GM06990 (cell line): ENCODE data around the gene MGA.

ENCODE experiments used
- DNase-seq: peaks from one replicate; pipeline ENCODE4 v3.0.0-alpha.2; 2011; ENCODE audit not compliant: insufficient read length; ENCODE audit errors: extremely low read depth
- H3K27me3 ChIP-seq: replicated peaks from 2 replicates; pipeline ENCODE4 v1.6.0; 2011; ENCODE audit warnings: low read length; ENCODE audit not compliant: control insufficient read depth, insufficient read depth
- H3K36me3 ChIP-seq: 2 replicates; pipeline ENCODE4 v1.5.1; 2011; ENCODE audit warnings: low read length; ENCODE audit not compliant: control insufficient read depth, insufficient read depth
- H3K4me3 ChIP-seq: replicated peaks from 2 replicates; pipeline ENCODE4 v1.5.1; 2011; ENCODE audit warnings: low read depth, mild to moderate bottlenecking, control low read depth, low read length
- TF ChIP-seq, protein P1 (sequence below): IDR thresholded peaks from 2 replicates; pipeline ENCODE4 v1.5.1; 2011; ENCODE audit warnings: low read length, control low read depth, mild to moderate bottlenecking, inconsistent platforms; ENCODE audit not compliant: insufficient read depth, poor library complexity, severe bottlenecking

Gene MGA

GRCh38 chr15:41773729-41774061, 113.5 kb downstream of the MGA start:
- TF ChIP-seq, protein P1, sequence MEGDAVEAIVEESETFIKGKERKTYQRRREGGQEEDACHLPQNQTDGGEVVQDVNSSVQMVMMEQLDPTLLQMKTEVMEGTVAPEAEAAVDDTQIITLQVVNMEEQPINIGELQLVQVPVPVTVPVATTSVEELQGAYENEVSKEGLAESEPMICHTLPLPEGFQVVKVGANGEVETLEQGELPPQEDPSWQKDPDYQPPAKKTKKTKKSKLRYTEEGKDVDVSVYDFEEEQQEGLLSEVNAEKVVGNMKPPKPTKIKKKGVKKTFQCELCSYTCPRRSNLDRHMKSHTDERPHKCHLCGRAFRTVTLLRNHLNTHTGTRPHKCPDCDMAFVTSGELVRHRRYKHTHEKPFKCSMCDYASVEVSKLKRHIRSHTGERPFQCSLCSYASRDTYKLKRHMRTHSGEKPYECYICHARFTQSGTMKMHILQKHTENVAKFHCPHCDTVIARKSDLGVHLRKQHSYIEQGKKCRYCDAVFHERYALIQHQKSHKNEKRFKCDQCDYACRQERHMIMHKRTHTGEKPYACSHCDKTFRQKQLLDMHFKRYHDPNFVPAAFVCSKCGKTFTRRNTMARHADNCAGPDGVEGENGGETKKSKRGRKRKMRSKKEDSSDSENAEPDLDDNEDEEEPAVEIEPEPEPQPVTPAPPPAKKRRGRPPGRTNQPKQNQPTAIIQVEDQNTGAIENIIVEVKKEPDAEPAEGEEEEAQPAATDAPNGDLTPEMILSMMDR = no peak
- DNase-seq = no peak

DNA sequence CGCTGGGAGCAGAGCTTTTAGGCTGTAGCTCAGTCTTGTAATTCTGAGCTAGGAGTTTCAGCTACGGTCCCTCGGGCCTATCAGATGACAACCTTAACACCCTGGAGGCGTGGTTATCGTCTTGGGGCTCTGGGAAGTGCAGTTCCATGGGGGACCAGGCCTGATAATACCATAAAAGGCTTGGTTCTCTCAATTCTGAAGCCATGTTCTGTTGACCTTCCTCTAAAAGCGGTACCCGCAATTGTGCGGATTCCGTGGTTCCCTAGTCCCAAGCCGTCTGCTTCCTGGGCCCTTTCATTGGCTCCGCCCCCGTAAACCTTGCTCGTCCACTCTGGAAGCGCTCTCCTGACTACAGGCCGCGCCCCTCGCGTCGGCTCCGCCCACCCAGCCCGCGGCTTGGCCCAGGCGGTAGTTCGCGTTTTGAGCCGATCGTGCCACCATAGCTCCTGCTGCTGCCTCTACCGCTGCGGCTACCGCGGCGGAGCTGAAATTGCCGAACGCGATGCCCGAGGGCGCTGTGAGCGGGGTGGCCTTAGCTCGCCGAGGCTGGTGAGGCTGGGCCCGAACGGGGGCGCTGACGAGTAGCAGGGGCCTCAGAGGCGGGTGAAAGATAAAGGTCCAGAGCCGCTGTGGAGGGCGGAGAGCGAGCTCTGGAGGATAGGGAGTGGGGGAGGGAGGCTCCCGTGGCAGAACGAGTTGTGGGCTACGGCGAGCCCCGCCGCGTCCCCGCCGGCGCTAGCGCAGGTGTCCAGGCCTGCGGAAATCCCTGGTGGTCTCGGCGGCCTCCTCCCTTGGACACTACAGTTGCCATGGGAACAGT, 114.1 kb downstream of the MGA start, which contains the start of gene MAPKBP1:
Gene MAPKBP1 (plus strand): TSS at position 423 of the 820 bp plus-strand sequence. CDS start 792 bp downstream, outside the sequence.
- DNase-seq = peak; percentile 100
- no peaks in the 10 kb centered on the region for H3K27me3 ChIP-seq
- no peaks in the 10 kb centered on the region for H3K36me3 ChIP-seq
- H3K4me3 ChIP-seq = peak within 1 kb of the TSS; percentile 90
- TF ChIP-seq, protein P1 = peak; percentile 89

More at GRCh38 chr15:41773729-41774061, 113.5 kb downstream of the MGA start:
- H3K27me3 ChIP-seq = no peaks in the 10 kb centered on the region
- H3K4me3 ChIP-seq = peak overlapping the region; percentile 90
- H3K36me3 ChIP-seq = no peaks in the 10 kb centered on the region; the same call in 1 of the 2 replicates

DNA sequence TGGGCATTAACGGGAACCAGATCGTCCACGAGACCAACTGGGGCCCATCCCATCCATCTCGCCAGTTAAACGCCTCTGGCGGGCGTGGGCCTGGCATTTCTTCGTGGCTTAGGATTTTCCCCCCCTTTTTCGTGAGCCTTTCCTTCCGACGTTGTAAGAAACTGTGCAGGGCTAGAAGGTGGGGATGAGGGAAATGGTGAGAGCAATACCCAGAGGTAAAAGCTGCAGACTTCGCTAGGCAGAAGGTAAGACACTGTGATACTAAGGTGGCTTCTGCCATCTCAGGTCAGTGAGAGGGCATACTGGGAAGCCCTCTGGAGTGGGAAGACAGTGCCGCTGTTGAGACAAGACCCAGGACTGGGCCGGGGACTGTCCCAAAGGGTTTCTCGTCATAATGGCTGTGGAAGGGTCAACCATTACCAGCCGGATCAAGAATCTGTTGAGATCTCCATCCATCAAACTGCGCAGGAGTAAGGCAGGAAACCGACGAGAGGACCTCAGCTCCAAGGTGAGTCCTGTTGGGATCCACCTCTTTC, 114.7 kb downstream of the MGA start:
- no peak for DNase-seq
- TF ChIP-seq, protein P1 = no peak
- Histone ChIP-seq H3K36me3 (no peaks in the 10 kb centered on the region), H3K4me3 (peak overlapping the region; percentile 90), H3K27me3 (no peaks in the 10 kb centered on the region)

GRCh38 chr15:41775651-41776050, 115.4 kb downstream of the MGA start:
- no peaks in the 10 kb centered on the region for H3K27me3 ChIP-seq
- H3K4me3 ChIP-seq = peak overlapping the region; percentile 90
- TF ChIP-seq, protein P1 = no peak
- H3K36me3 ChIP-seq = no peaks in the 10 kb centered on the region
- DNase-seq = no peak

DNA sequence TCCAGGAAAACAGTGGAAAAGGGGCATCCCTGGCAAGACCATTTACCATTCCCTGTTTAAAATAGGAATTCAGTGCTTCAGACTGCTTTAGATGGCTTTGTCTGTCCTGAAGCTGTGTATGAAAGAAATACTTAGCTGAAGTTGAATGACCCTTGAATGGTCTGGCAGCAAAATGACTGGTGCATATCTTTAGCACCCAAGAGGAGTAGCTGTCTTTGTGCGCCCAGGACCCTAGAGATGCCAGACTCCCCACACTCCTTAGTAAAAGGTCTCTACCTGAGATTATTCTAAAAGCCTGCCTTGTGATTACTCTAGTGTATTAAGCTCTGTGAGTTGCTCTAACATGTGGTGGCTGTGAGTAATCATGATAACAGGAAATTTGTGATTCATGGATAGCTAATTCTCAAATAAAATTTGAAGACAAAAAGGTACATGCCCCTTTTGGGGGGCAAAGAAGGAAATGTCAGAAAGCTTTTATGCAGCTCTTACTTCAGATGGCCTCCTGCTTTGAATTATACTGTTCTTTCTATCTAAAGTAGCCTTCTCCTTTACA, 117.3 kb downstream of the MGA start:
- no peak overlapping the region for H3K4me3 ChIP-seq
- TF ChIP-seq, protein P1 = no peak

More for the DNA sequence above, 117.3 kb downstream of the MGA start:
- DNase-seq = no peak
- Histone ChIP-seq H3K36me3 (no peaks in the 10 kb centered on the region), H3K27me3 (no peaks in the 10 kb centered on the region)
